ENCODE results near the gene DSG2. TPM values are rescaled to one million over a fixed set of nuclear protein-coding genes. Genes with fewer than 3 reads are reported as not detected.

The DSG2 gene
- total and polyA plus RNA-seq, 2 of the 4 experiments (the other 2 are of a cell fraction) = 1.8 to 2.3 TPM

GRCh38 chr18:31577195-31577594 lies 79.2 kb downstream of the DSG2 start:
- Histone ChIP-seq H4K8ac (ENCODE audit: low read depth in 2 of 2, low read length in 2 of 2) (no peak overlapping the region), H3K18ac (ENCODE audit: low read depth, low read length) (no peak overlapping the region), H2AK5ac (ENCODE audit: low read depth, low read length) (no peak overlapping the region), H2AK9ac (replicated peaks; ENCODE audit: low read depth, low read length, poor library complexity) (no peak overlapping the region), H3K56ac (ENCODE audit: extremely low read depth, insufficient read depth, low read length) (no peak overlapping the region), H3K4me2 (ENCODE audit: low read depth, low read length) (no peak overlapping the region), H3K9ac (ENCODE audit: low read depth, low read length) (no peak overlapping the region), H3K4me1 (ENCODE audit: control insufficient read depth, insufficient read depth, low read length) (no peaks in the 10 kb centered on the region), H3K36me3 (ENCODE audit: control insufficient read depth, insufficient read depth, low read length) (no peaks in the 10 kb centered on the region), H3K9me1 (ENCODE audit: insufficient read depth, low read length) (no peaks in the 10 kb centered on the region), H3K27ac (ENCODE audit: insufficient read depth, low read length) (no peak overlapping the region), H2BK120ac (ENCODE audit: low read depth, low read length) (no peak overlapping the region), H2BK5ac (ENCODE audit: low read depth, low read length, poor library complexity, severe bottlenecking) (no peak overlapping the region), H3K23ac (ENCODE audit: low read depth, low read length) (no peak overlapping the region), H3K79me1 (ENCODE audit: low read depth in 1 of 2, low read length in 2 of 2) (no peaks in the 10 kb centered on the region), H2AFZ (replicated peaks; ENCODE audit: low read length, poor library complexity) (no peak overlapping the region), H4K91ac (ENCODE audit: insufficient read depth, low read depth, low read length) (no peak overlapping the region), H3K27me3 (ENCODE audit: control insufficient read depth, insufficient read depth, low read length) (no peaks in the 10 kb centered on the region), H3K14ac (replicated peaks; ENCODE audit: low read depth, low read length) (no peak overlapping the region), H4K5ac (ENCODE audit: low read depth, low read length) (no peak overlapping the region), H3K4ac (ENCODE audit: low read depth, low read length) (no peak overlapping the region), H2BK15ac (ENCODE audit: low read depth, low read length) (no peak overlapping the region), H3K9me3 (ENCODE audit: control insufficient read depth, insufficient read depth, low read length) (no peaks in the 10 kb centered on the region), H4K20me1 (ENCODE audit: insufficient read depth, low read length) (no peaks in the 10 kb centered on the region), H2BK20ac (ENCODE audit: low read depth, low read length) (no peak overlapping the region), H3K4me3 (ENCODE audit: insufficient read depth, low read depth, low read length) (no peak overlapping the region)
- DNase-seq = no peak
- intact Hi-C loops (cut with micrococcal nuclease) = no loop called here
- in situ Hi-C loops (cut with MboI; ENCODE audit: low sequenced_read_pairs) = no loop called here
- no peak for ATAC-seq (ENCODE audit: low read depth)
- no CpG with 5 or more reads among the region's 1 CpG for WGBS, 2 experiments (ENCODE audit: extremely low coverage in 2 of 2, insufficient read length in 1 of 2)
- dilution Hi-C loops (cut with HindIII; ENCODE audit: low sequenced_read_pairs, unreplicated experiment) = no loop called here
- TF ChIP-seq MXI1 (IDR thresholded peaks at IDR 0.05; ENCODE audit: borderline replicate concordance, low read depth, low read length) (no peak), POLR2A (IDR thresholded peaks at IDR 0.05; ENCODE audit: low read depth, low read length) (no peak), FOS (IDR thresholded peaks at IDR 0.05; ENCODE audit: low read depth, low read length) (no peak), MAFK (IDR thresholded peaks at IDR 0.05; ENCODE audit: low read depth, low read length) (no peak), RFX5 (IDR thresholded peaks at IDR 0.05; ENCODE audit: low read depth, low read length) (no peak), CEBPB (IDR thresholded peaks at IDR 0.05; ENCODE audit: low read depth, low read length) (no peak), CHD1 (IDR thresholded peaks at IDR 0.05; ENCODE audit: low read depth, low read length) (no peak), MAZ (IDR thresholded peaks at IDR 0.05; ENCODE audit: borderline replicate concordance, low read depth, low read length) (no peak), RAD21 (IDR thresholded peaks at IDR 0.05; ENCODE audit: low read length) (no peak), SMC3 (IDR thresholded peaks at IDR 0.05; ENCODE audit: low read depth, low read length) (no peak)
- TF ChIP-seq, protein P1, sequence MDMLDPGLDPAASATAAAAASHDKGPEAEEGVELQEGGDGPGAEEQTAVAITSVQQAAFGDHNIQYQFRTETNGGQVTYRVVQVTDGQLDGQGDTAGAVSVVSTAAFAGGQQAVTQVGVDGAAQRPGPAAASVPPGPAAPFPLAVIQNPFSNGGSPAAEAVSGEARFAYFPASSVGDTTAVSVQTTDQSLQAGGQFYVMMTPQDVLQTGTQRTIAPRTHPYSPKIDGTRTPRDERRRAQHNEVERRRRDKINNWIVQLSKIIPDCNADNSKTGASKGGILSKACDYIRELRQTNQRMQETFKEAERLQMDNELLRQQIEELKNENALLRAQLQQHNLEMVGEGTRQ (IDR thresholded peaks at IDR 0.05; ENCODE audit: low read depth, low read length) = no peak
- no TSS peak for BruUV-seq (replicated peaks)
- ChIA-PET CTCF (no interaction called here), POLR2A (ENCODE audit: unreplicated experiment) (no interaction called here)

All from IMR-90 (cell line).